Mononuclear cell (primary cell): Measurements from ENCODE around the gene FLNB. TPM values are rescaled to one million over a fixed set of nuclear protein-coding genes. Genes with fewer than 3 reads are reported as not detected.

Experiments
- H3K27me3 ChIP-seq: 2 replicates; pipeline ENCODE4 v1.6.0; 2011; ENCODE audit warnings: low read length, control low read depth; ENCODE audit not compliant: insufficient read depth
- H3K4me1 ChIP-seq: 2 replicates; pipeline ENCODE4 v1.5.1; 2011; ENCODE audit warnings: mild to moderate bottlenecking, low read length, control low read depth; ENCODE audit not compliant: insufficient read depth
- H3K4me3 ChIP-seq: 2 replicates; pipeline ENCODE4 v1.5.1; 2011; ENCODE audit warnings: mild to moderate bottlenecking, low read length, moderate library complexity
- H3K9me3 ChIP-seq: 2 replicates; pipeline ENCODE4 v1.5.1; 2011; ENCODE audit warnings: low read depth, mild to moderate bottlenecking, control low read depth, low read length
- total RNA-seq: library from RNA; depleted of rRNA; stranded (reverse); fragments of >200 nt; gene quantifications from one replicate; pipeline ENCODE4 v1.2.3, GENCODE V29; 2012

FLNB gene
- total RNA-seq, 1 donor: 29.1 TPM

DNA sequence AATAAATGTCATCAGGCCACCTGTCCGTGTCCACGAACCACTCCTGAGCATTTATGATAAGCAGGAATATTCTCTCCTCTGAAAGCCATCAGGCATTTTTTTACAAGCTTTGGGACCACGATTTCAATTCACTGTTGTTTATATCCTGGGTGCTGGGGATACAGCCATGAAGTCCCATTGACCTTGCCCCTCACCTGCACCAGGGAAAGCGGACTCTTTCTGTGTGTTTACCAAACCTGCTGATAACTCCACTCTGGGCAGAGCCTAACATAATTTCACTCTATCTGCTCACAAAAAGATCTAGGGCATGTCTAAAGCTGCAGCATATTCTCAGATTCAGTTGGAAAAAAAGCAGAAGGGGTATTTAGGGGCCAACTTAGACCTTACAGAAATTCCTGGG, 197.8 kb downstream of the FLNB start:
- Histone ChIP-seq H3K4me1 (peaks cover 2% of the 10 kb centered on the region), H3K9me3 (no peaks in the 10 kb centered on the region), H3K27me3 (no peaks in the 10 kb centered on the region)

DNA sequence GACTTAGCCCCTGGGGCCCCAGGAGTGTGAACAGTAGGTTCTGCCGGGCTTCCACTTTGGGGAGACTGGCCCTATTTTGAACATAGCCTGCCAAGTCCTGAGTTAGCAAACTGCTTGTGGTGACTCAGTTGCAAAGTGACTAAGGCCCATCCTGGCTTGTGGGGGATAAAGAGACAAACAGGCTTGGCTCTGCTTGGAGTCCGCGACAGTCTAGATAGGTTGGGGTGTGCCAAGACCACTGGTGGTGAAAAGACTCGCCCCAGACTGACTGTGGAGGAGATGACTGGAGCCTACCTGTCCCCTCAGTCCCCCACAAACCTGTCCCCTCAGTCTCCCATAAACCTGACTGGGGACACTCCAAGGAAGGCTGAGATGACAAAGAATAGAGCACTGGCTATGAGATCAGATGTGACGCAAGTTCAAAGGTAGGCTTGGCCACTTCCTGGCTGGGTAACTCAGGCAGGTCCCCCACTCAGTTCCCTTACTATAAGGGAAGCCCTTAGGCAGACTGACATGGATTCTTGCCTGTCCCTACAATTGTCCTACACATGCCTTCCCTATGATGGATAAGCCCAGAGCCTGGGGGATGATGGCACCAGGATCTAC, 198.3 kb downstream of the FLNB start:
- Histone ChIP-seq H3K27me3 (no peaks in the 10 kb centered on the region), H3K4me3 (no peak overlapping the region), H3K4me1 (no peaks in the 10 kb centered on the region), H3K9me3 (no peaks in the 10 kb centered on the region)

More for the DNA sequence above, 197.8 kb downstream of the FLNB start:
- no peak overlapping the region for H3K4me3 ChIP-seq

DNA sequence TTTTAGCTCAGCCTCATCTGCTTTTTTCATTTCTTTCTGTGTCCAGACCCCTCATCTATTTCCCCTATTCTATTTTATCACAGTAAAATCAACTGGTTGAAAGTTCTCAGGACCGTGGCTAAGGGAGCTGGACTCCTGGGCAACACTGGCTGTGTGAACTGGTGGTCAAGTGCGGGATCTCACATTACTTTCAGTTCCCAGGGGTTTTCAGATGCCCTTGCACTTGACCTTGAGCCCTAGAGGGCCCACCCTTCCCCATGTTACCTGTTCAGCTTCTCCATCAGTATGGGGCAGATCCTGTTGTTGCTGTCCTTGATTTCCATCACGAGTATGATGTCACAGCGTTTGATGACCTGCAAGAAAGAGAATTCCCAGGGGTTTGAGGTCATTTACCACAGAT, 199.7 kb downstream of the FLNB start:
- no peaks in the 10 kb centered on the region for H3K4me1 ChIP-seq
- H3K9me3 ChIP-seq: no peaks in the 10 kb centered on the region
- no peak overlapping the region for H3K4me3 ChIP-seq
- H3K27me3 ChIP-seq: no peaks in the 10 kb centered on the region

- peaks cover 12% of the 10 kb centered on the region for H3K4me1 ChIP-seq
- no peaks in the 10 kb centered on the region for H3K9me3 ChIP-seq
- H3K27me3 ChIP-seq: no peaks in the 10 kb centered on the region
- H3K4me3 ChIP-seq: no peak overlapping the region
Measured at GRCh38 chr3:58209933-58210332, 201.7 kb downstream of the FLNB start.

GRCh38 chr3:58210761-58211460, 202.7 kb downstream of the FLNB start, which contains the start of gene DNASE1L3:
DNASE1L3 (minus strand) TSS chr3:58210972; CDS start chr3:58210906, 66 bp downstream.
- no peaks in the 10 kb centered on the region for H3K27me3 ChIP-seq
- H3K4me1 ChIP-seq: peaks cover 22% of the 10 kb centered on the region
- H3K9me3 ChIP-seq: no peaks in the 10 kb centered on the region
- no peak within 1 kb of the TSS for H3K4me3 ChIP-seq

- peaks cover 42% of the 10 kb centered on the region for H3K4me1 ChIP-seq
- H3K4me3 ChIP-seq: no peak overlapping the region
- no peaks in the 10 kb centered on the region for H3K9me3 ChIP-seq
- no peaks in the 10 kb centered on the region for H3K27me3 ChIP-seq
Measured at GRCh38 chr3:58214484-58215316, 206.5 kb downstream of the FLNB start.

DNA sequence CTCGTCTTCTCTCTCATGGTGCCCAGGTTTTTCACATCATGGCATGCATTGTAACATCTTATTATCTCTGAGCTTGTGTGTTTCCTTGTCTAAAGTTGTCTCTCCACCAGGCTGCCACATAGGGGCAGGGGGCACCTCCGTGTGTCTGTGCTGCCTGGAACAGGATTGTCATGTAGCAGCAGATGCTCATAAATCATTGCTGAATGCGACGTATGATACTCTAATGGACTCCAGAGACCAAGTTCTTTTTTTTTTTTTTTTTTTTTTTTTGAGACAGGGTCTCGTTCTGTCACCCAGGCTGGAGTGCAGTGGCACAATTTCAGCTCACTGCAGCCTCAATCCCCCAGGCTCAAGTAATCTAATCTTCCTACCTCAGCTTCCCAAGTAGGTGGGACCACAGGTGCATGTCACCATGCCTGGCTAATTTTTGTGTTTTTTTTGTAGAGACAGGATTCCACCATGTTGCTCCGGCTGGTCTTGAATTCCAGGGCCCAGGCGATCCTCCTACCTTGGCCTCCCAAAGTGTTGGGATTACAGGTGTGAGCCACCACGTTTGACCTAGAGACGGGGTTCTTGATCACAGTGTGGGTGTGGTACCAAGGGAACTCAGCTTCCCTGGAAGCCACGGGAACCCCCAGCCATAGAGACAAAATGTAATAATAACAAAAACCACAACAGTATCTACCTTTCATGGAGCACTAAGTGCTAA, 207.2 kb downstream of the FLNB start:
- Histone ChIP-seq H3K4me1 (peaks cover 42% of the 10 kb centered on the region), H3K9me3 (no peaks in the 10 kb centered on the region), H3K4me3 (no peak overlapping the region), H3K27me3 (no peaks in the 10 kb centered on the region)

GRCh38 chr3:58216496-58217195, 208.4 kb downstream of the FLNB start:
- Histone ChIP-seq H3K9me3 (no peaks in the 10 kb centered on the region), H3K4me3 (no peak overlapping the region), H3K4me1 (peaks cover 42% of the 10 kb centered on the region), H3K27me3 (no peaks in the 10 kb centered on the region)

DNA sequence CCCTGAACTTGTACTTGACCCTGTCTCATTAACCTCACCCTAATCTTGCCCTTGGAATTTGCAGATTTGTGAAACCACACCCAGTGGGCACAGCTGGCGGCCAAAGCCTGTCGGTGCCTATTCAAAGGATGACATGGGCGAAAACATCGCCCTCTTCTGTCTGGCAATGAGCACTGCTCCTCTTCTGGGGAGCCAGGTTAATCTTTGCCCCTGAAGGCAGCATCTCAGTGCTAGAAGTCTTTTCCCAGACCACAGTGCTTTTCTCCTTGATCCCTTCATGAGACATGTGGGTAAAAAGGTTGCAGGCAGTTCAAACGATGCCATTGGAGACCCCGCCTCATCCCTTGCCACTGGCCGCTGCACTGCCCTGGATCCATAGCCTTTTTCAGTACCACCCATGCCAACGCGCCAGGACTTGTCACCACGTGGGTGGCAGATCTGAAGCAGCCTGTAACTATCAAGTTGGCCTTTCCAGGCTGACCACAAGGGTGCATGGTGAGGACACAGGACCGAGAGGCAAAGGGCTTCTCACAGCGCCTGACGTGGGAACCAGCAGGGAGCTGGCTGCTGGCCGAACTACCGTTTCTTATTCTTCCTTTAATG, 209.1 kb downstream of the FLNB start:
- Histone ChIP-seq H3K9me3 (no peaks in the 10 kb centered on the region), H3K4me3 (no peak overlapping the region), H3K4me1 (peaks cover 42% of the 10 kb centered on the region), H3K27me3 (no peaks in the 10 kb centered on the region)

DNA sequence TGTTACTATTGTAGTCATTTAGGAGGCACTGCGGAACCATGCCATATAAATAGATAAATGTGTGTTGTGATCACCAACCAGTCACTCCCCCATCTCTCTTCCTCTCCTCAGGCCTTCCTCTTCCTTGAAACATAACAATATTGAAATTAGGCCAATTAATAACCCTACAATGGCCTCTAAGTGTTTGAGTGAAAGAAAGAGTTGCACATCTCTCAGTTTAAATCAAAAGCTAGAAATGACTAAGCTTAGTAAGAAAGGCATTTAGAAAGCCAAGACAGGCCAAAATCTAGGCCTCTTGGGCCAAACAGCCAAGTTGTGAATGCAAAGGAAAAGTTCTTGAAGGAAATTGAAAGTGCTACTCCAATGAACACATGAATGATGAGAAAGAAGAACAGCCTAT, 210.7 kb downstream of the FLNB start:
- no peak overlapping the region for H3K4me3 ChIP-seq
- no peaks in the 10 kb centered on the region for H3K27me3 ChIP-seq
- H3K9me3 ChIP-seq: no peaks in the 10 kb centered on the region
- peaks cover 41% of the 10 kb centered on the region for H3K4me1 ChIP-seq

Other genes with a start within 250 kb of the FLNB start
- 1.6 TPM for gene DNASE1L3, start 202.6 kb downstream of the FLNB start, total RNA-seq
- 2.3 TPM for gene ABHD6, start 229.4 kb downstream of the FLNB start, total RNA-seq